Body of pancreas (tissue), 4 donors: ENCODE measurements around the gene KAT7. TPM values are rescaled to one million over a fixed set of nuclear protein-coding genes. Genes with fewer than 3 reads are reported as not detected.

Experiments used
- ATAC-seq: fragments of 150-250 bp; one replicate; pipeline ENCODE4 v1.9.1; 2016
- DNase-seq, 4 donors: peaks; one replicate each; pipeline ENCODE4 v3.0.0-alpha.2; 2019
- H3K27ac ChIP-seq, 4 donors: fragments of 200-600 bp; sonication (generic); 1 replicate in 3 of 4; 2 replicates in 1 of 4; pipeline versions ENCODE4 v1.5.1 to v1.6.1; 2016 to 2019; ENCODE audit warnings: mild to moderate bottlenecking in 1 of 4, mixed read lengths in 1 of 4, moderate library complexity in 1 of 4
- H3K27me3 ChIP-seq, 2 donors: fragments of 200-600 bp; sonication (generic); one replicate each; pipeline ENCODE4 v1.6.0; 2016; ENCODE audit warnings: mild to moderate bottlenecking in 1 of 2
- H3K36me3 ChIP-seq, 2 donors: fragments of 200-600 bp; sonication (generic); replicated peaks in 1 of 2; 2 replicates each; pipeline ENCODE4 v1.5.1; 2016; ENCODE audit warnings: low read depth in 2 of 2; ENCODE audit not compliant: insufficient read depth in 1 of 2
- H3K4me1 ChIP-seq: fragments of 200-600 bp; sonication (generic); one replicate; pipeline ENCODE4 v1.6.0; 2016
- H3K4me3 ChIP-seq, 2 donors: fragments of 200-600 bp; sonication (generic); 1 replicate in 1 of 2; 2 replicates in 1 of 2; pipeline ENCODE4 v1.5.1; 2016 to 2019
- H3K9me3 ChIP-seq, 3 donors: fragments of 200-600 bp; sonication (generic); 1 replicate in 2 of 3; 2 replicates in 1 of 3; pipeline ENCODE4 v1.5.1; 2016
- POLR2A ChIP-seq, 3 donors: fragments of 450-650 bp; IDR thresholded peaks; one replicate each; pipeline ENCODE4 v1.6.1; 2016; ENCODE audit warnings: antibody characterized with exemption in 3 of 3, mild to moderate bottlenecking in 2 of 3
- WGBS, 2 donors: methylation state at CpG; one replicate each; pipeline ENCODE4 v1.1.5; 2017; 5-methylcytosine and 5-hydroxymethylcytosine counted together
- intact Hi-C: fragments of 100-400 bp; cut with DNase I; formaldehyde crosslinking; loops from one replicate; pipeline ENCODE4 v1.15.1; 2023
- total RNA-seq, 2 donors: library from RNA; depleted of rRNA; stranded (reverse); fragments of >200 nt; gene quantifications; one replicate each; pipeline ENCODE4 v1.1.0, GENCODE V29; 2016
- TF ChIP-seq, protein P1 (sequence below), 7 experiments: fragments of 450-650 bp in 4 of 7; fragments of 200-600 bp in 3 of 7; sonication (generic) in 3 of 7; IDR thresholded peaks; one replicate each; pipeline ENCODE4 v1.5.1; 2016 to 2019; ENCODE audit warnings: antibody characterized with exemption in 7 of 7

KAT7 gene
- total RNA-seq, 2 donors from 2014 or later, result 7.3 to 16.5 TPM

DNA sequence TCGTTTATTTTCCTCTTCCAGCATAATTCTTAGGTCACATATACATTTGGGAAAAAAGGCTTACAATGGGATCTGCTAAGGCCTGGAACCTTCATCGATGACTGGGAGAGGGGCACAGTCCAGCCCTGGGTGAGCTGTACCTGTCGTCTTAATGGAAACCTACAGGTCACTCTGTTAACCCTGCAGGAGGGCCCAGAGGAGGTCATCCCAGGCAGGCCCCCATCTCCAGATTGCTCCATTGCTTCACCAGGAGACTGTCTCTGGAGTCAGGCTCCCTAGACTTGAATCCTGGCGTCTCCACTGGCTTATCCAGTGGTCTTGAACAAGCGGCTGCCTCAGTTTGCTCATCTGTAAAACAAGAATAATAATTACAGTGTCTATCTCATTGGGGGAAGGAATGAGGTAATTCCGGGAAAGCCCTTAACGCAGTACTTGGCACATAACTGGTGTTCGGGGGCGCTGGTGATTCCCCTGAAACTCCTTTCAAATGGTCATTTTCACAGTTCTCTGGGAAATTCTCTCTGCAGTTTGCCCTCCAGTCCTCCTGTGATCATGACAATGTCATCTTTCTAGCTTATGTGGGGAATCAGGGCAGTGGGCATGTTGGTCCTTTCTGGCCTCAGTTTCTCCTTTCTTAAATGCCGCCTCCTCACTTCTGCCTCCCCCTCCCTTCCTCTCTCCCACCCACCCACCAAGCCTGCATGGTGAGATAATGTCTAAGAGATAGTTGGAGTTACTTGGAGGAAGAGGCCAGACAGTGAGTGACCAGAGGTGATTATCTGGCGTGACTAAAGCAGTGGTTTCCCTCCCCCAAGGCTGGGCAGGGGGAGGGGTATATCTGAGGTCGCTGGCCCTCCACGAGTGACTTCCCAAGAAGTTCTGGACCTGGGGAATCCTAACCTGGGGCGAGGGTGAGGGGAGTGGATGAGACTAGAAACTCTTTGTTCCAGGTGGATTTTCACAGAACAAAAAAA is 90.7 kb downstream of the KAT7 start:
- peaks cover 0 to 4% of the 10 kb centered on the region in 2 donors for H3K27me3 ChIP-seq

DNA sequence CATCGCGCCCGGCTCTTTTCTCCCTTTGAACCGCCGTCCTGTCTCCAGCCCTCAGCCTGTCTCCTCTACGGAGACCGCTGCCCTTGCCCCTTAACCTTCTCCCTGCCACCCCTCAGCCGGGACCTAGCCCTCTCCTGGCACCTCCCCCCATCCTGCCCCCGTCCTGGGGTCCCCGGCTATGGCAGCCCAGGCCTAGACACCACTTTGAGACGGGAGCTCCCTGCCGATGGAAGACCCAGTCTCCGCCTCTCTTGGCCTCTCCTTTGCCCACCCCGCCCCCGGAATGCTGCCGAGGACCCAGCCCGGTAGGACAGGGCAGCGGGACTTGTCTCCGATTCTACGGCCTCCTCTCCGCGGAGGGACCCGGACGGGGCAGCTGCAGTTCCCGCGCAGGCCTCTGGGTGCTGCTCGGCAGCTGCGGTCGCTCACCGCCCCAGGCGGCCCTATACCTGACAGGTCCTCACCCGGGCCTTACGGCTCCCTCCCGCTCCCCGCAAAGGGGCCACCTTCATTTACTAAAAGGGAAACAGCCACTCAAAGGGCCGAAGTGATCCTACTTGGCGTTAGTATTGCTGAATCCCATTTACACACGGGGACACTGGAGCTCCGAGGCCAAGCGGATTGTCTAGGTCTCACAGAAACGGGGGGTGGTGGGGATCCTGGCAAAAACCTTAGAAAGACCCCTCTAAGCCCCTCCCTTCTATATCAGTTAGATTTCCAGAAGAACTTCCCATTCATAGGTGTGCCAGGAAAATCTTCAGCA is 92.0 kb downstream of the KAT7 start:
- WGBS, 2 donors, result 9 to 30% methylated on average over 17 to 41 of the region's 41 CpGs
- H3K27ac ChIP-seq, result no peak overlapping the region
- H3K27me3 ChIP-seq, result peaks cover 0 to 4% of the 10 kb centered on the region in 2 donors
- H3K4me3 ChIP-seq, result no peak overlapping the region
- peaks cover 7% of the 10 kb centered on the region for H3K4me1 ChIP-seq
- H3K9me3 ChIP-seq, result no peaks in the 10 kb centered on the region
- ATAC-seq (peak; percentile 95), DNase-seq (peak; percentile 76 to 82 (median 80))
- intact Hi-C loops, result no loop called here
- TF ChIP-seq POLR2A (IDR thresholded peaks at IDR 0.05), result no peak
- TF ChIP-seq, protein P1, sequence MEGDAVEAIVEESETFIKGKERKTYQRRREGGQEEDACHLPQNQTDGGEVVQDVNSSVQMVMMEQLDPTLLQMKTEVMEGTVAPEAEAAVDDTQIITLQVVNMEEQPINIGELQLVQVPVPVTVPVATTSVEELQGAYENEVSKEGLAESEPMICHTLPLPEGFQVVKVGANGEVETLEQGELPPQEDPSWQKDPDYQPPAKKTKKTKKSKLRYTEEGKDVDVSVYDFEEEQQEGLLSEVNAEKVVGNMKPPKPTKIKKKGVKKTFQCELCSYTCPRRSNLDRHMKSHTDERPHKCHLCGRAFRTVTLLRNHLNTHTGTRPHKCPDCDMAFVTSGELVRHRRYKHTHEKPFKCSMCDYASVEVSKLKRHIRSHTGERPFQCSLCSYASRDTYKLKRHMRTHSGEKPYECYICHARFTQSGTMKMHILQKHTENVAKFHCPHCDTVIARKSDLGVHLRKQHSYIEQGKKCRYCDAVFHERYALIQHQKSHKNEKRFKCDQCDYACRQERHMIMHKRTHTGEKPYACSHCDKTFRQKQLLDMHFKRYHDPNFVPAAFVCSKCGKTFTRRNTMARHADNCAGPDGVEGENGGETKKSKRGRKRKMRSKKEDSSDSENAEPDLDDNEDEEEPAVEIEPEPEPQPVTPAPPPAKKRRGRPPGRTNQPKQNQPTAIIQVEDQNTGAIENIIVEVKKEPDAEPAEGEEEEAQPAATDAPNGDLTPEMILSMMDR (IDR thresholded peaks at IDR 0.05), result peak; percentile 91 to 98 (median 94)
- H3K36me3 ChIP-seq, result no peaks in the 10 kb centered on the region

More for the DNA sequence above, 90.7 kb downstream of the KAT7 start:
- no peak for ATAC-seq
- no peak for DNase-seq
- WGBS, 2 donors, result 59 to 61% methylated on average over 14 of the region's 14 CpGs
- Histone ChIP-seq H3K4me1 (peaks cover 7% of the 10 kb centered on the region), H3K36me3 (no peaks in the 10 kb centered on the region), H3K9me3 (no peaks in the 10 kb centered on the region), H3K4me3 (no peak overlapping the region), H3K27ac (no peak overlapping the region)
- no peak for TF ChIP-seq POLR2A (IDR thresholded peaks at IDR 0.05)
- TF ChIP-seq, protein P1 (IDR thresholded peaks at IDR 0.05), result no peak
- intact Hi-C loops, result no loop called here

DNA sequence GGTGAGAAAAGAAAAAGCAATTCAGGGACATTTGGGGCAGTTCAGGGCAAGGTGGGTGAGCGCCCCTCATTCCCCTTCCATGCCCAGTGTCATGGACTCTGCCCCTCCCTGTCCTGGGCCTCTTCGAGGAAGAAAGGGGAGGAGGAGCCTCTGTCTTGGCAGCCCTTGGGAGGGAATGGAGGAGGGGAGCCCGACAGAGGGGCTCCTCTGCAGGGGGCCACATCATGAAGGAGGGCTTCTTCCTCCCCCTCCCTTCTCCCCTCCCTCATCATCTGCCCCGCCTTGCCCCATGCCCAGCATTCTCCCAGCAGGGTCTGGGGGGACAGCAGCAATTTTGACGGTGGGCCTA is 92.5 kb downstream of the KAT7 start:
- no peaks in the 10 kb centered on the region for H3K9me3 ChIP-seq
- WGBS, 2 donors, result 36% methylated on average over 5 of the region's 5 CpGs
- ATAC-seq (no peak), DNase-seq (no peak)
- no peak overlapping the region for H3K27ac ChIP-seq
- TF ChIP-seq, protein P1 (IDR thresholded peaks at IDR 0.05), result no peak
- TF ChIP-seq POLR2A (IDR thresholded peaks at IDR 0.05), result no peak
- no peaks in the 10 kb centered on the region for H3K36me3 ChIP-seq
- H3K27me3 ChIP-seq, result peaks cover 0 to 4% of the 10 kb centered on the region in 2 donors
- H3K4me3 ChIP-seq, result no peak overlapping the region
- H3K4me1 ChIP-seq, result peaks cover 12% of the 10 kb centered on the region
- intact Hi-C loops, result no loop called here

DNA sequence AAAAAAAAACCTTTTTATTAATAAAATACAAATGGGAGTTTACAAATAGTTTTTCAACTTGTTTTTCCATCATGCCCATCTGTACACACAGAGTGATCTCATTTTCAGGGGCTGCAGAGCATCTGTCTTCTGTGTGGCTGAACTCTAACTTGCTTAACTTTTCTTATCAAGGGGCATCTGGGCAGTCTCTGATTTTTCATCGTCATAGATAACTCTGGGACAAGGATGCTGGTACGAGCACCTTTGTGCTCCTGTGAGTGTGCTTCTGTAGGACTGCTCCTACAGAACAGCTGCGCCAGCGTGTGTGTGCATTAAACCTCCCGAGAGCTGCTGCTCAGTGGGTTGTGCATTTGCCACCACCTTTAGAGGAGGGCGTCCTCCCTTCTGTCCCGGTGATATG is 94.0 kb downstream of the KAT7 start:
- Histone ChIP-seq H3K9me3 (no peaks in the 10 kb centered on the region), H3K27ac (no peak overlapping the region), H3K27me3 (peaks cover 0 to 4% of the 10 kb centered on the region in 2 donors), H3K36me3 (no peaks in the 10 kb centered on the region), H3K4me1 (peaks cover 26% of the 10 kb centered on the region), H3K4me3 (no peak overlapping the region)
- ATAC-seq (no peak), DNase-seq (no peak)
- intact Hi-C loops, result no loop called here
- TF ChIP-seq, protein P1 (IDR thresholded peaks at IDR 0.05), result no peak
- TF ChIP-seq POLR2A (IDR thresholded peaks at IDR 0.05), result no peak
- WGBS, 2 donors, result 41 to 52% methylated on average over 7 of the region's 7 CpGs

Other genes starting within 250 kb of the KAT7 start
- gene NXPH3, start 212.8 kb upstream of the KAT7 start, total RNA-seq, result under 1 TPM; 0.78 to 0.99 TPM
- gene SPOP, start 110.6 kb upstream of the KAT7 start, total RNA-seq, result 10 to 100 TPM; 42.3 to 57.4 TPM
- 10 to 100 TPM; 30.3 to 36.6 TPM for gene SLC35B1, start 80.7 kb upstream of the KAT7 start, total RNA-seq
- 10 to 100 TPM in 1 of 2 donors, 1 to 10 TPM in 1; 4.3 to 11.7 TPM for gene FAM117A, start 24.6 kb upstream of the KAT7 start, total RNA-seq
- gene TAC4, start 59.4 kb downstream of the KAT7 start, total RNA-seq, result not detected
- not detected for gene DLX4, start 180.5 kb downstream of the KAT7 start, total RNA-seq
- not detected for gene DLX3, start 206.5 kb downstream of the KAT7 start, total RNA-seq